Activated CD4-positive, alpha-beta T cell treated with anti-CD3 and anti-CD28 coated beads, Interleukin-2, amount 50 U/mL, for 16 hours (primary cell): ENCODE measurements around the gene RAPGEFL1.
A peak's percentile ranks its signal among the peaks of the same experiment; 100 is the strongest.
"Not testable (repeated sequence)": the region's sequence is repeated elsewhere in the genome, so short reads cannot be mapped to it uniquely, and the experiment has no call there.

Source experiments
- DNase-seq: peaks from one replicate; pipeline ENCODE4 v3.0.0-alpha.2; 2020

RAPGEFL1 gene, protein sequence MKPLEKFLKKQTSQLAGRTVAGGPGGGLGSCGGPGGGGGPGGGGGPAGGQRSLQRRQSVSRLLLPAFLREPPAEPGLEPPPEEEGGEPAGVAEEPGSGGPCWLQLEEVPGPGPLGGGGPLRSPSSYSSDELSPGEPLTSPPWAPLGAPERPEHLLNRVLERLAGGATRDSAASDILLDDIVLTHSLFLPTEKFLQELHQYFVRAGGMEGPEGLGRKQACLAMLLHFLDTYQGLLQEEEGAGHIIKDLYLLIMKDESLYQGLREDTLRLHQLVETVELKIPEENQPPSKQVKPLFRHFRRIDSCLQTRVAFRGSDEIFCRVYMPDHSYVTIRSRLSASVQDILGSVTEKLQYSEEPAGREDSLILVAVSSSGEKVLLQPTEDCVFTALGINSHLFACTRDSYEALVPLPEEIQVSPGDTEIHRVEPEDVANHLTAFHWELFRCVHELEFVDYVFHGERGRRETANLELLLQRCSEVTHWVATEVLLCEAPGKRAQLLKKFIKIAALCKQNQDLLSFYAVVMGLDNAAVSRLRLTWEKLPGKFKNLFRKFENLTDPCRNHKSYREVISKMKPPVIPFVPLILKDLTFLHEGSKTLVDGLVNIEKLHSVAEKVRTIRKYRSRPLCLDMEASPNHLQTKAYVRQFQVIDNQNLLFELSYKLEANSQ

DNA sequence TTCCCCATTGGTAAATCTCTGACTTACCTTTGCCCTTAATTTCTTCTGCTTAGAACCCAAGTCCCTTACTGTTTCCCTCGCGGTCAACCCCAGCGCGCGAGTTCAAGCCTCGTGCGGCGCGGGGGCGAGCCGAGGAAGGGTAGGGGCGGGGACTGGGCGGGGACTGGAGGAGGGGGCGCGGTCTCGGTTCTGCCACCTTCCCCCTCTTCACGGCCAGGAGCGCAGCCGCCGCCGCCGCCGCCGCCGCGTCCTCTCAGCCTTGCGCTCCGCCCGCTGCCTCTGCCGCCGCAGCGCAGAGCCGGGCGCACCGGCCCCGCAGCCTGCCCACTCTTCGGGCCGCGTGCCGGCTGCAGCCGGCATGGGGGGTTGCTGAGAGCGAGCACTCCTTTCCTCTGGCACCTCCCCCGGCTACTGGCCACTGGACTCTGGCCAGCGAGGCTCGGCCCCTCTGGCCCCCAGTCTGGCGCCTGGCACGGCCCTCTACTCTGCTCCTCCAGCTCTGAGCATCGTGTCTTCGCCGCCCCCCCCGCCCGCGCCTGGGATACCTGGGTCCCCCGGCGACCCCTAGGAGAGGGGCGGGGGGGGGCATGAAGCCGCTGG lies at the start of gene RAPGEFL1:
Gene RAPGEFL1 (plus strand): TSS at position 196 of the 600 bp plus-strand sequence. CDS start 392 bp downstream, at position 588.
- peak; percentile 80 for DNase-seq

DNA sequence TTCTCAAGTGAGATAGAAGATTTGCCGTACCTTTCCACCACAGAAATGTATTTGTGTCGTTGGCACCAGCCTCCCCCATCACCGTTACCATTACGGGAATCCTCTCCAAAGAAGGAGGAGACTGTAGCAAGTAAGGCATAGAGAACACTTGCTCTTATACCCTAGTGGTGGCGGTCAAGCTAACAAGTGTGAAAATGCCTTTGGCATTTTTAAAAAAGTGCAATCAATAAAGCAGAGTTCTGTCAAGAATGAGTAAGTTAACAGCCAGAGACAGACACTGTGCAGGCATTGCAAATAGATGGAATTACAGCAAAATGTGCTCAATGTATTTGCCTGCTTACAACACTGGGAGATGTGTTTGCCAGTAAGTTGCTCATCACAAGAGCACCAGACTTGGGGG lies 47.8 kb upstream of the RAPGEFL1 start:
- no peak for DNase-seq

DNA sequence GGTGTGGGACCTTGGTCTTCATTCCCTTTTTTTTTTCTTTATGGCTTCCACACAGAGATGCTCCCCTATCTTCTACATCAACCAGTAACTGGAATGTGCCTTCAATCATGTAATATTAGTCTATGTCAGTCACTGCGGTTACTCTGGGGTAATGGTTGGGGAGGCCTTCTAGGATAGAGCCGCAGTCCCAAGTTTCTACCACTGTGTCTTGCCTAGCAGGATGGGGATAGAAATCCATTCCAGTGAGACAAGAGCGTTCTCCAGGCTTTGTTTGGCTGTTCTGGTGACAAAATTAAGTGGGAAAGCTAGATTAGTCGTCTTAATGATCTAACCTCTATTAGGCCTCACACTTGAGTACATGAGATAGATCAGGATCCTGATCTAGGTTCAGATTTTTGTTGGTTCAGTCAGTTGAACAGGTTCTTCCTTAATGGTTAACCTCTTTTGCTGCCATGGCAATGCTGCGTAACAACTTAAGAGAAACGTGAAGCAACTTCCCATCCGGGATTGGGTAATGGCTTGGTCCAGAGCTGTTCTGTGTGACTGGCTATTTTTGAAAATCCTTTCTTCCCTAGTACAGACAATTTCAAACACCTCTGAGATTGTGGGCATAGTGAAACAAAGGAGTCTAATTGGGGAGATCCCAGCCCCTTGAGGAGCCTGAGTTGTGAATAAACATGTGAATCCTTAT lies 46.8 kb upstream of the RAPGEFL1 start:
- DNase-seq: no peak

DNA sequence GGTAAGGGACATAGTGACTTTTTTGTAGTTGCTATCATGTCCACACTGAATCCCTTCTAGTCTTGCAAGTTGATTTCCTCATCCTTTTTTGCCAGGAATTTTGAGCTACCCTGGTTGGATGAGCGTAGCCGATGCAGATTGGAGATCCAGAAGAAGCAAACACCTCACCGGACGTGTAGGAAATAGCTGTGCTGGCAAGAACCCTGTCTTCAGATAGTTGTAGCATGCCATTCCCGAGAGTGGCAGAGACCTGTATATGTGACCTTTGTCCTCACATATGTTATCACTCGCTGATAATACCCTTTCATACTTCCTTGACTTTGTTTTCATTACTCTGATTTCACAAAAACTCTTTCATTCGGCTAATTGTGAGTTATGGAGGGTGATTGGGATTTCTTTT lies 43.1 kb upstream of the RAPGEFL1 start:
- DNase-seq: no peak

DNA sequence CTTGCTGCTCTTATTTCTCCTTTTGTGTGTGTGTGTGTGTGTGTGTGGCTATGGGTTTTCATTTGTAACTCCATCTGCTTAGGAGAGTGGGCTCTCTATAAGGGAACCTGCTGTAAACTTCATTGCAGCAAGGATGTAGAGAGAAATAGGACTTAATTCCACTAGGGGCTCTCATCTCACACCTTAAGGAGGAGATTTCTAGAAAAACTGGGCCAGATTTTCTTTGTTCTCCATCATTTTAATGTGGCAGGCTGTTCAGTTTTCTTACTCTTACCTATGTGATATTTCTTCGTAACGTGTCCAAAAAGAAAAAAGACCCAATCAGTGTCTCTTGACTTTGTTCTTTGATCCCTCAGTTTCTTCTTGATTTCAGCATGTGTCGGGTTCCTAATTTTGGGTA lies 41.5 kb upstream of the RAPGEFL1 start:
- no peak for DNase-seq

DNA sequence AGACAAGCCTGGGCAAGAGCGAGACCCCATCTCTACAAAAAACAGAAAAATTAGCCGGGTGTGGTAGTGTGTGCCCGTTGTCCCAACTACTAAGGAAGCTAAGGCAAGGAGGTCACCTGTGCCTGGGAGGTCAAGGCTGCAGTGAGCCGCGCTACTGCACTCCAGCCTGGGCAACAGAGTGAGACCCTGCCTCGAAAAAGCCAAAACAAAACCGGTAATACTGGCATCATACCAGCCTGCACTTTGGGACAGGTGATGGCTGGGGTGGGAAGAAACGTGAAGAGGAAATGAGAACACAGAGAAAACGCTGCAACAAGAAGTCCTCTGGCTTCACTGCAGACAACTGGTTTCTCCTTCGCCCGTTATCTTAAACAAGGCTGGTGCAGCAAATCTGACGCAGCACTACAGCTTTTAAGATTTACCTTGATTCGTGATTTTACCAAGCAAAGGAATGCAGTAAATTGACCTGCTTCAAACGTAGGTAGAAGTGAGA lies 37.7 kb upstream of the RAPGEFL1 start:
- DNase-seq: no peak

DNA sequence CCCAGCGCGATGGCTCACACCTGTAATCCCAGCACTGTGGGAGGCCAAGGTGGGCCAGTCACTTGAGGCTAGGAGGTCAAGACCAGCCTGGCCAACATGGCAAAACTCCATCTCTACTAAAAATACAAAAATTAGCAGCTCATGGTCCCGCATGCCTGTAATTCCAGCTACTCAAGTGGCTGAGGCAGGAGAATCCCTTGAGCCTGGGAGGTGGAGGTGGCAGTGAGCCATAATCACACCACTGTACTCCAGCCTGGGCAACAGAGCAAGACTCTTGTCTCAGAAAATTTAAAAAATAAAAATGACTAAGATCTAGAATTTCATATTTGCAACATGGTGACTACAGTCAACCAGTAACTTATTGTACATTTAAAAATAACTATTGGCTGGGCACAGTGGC lies 34.1 kb upstream of the RAPGEFL1 start:
- DNase-seq: not testable (repeated sequence)

DNA sequence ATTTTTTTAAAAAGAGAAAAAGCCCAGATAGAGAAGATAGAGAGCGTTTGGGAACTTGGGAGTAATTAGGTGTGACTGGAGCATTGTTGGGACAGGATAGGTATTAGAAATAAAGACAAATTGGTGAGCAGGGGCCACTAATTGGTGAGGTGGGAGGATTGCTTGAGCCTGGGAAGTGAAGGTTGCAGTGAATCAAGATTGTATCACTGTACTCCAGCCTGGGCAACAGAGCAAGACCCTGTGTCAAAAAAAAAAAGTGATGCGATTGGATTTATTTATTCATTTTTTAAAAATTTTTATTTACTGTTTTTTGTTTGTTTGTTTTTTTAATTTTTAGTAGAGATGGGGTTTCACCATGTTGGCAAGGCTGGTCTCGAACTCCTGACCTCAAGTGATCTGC lies 31.8 kb upstream of the RAPGEFL1 start:
- no peak for DNase-seq

DNA sequence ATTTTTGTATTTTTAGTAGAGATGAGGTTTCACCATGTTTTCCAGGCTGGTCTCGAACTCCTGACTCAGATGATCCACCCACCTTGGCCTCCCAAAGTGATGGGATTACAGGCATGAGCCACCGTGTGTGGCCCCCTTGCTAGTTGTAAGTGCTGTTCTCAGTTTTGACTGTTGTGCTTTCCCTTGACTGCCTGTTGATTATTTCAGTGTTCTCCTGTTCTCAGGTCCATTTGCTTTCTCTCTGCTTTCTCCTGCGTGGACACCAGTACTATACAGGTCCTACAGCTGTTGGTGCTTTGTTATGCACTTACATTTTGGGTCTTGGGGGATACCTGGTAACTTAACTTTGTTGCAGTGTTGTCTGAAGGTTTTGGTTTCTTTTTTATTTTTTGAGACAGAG lies 28.7 kb upstream of the RAPGEFL1 start:
- DNase-seq: no peak

DNA sequence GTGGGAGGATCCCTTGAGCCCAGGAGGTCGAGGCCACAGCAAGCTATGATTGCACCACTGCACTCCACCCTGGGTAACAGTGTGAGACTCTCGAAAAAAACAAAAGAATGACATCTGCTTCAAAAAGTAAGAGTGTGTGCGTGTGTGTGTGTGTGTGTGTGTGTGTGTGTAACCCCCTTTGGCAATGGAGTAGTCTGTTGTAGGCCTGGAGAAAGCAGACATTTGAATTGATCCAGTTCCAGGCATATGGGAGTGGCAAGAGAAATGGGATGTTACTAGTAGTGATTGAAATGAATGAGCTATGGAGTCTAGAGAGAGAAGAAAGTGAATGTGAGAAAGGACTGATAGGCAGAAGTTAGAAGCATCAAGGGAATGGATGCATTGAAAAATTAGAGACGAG lies 27.0 kb upstream of the RAPGEFL1 start:
- no peak for DNase-seq

DNA sequence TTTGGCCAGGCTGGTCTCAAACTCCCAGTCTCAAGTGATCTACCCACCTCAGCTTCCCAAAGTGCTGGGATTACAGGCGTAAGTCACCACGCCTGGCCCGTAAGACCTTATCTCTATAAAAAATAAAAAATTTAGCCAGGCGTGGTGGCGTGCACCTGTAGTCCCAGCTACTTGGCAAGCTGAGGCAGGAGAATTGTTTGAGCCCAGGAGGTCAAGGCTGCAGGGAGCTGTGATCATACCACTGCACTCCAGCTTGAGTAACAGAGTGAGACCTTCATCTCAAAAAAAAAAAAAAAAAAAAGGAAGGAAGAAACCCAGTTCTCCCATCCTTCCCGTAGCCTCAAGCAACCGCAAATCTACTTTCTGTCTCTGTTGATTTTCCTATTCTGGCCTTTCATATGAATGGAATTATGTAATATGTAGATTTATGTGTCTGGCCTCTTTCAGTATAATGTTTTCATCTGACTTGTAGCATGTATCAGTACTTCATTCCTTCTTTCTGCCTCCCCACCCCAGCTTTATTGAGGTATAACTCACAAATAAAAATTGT lies 25.8 kb upstream of the RAPGEFL1 start:
- no peak for DNase-seq

DNA sequence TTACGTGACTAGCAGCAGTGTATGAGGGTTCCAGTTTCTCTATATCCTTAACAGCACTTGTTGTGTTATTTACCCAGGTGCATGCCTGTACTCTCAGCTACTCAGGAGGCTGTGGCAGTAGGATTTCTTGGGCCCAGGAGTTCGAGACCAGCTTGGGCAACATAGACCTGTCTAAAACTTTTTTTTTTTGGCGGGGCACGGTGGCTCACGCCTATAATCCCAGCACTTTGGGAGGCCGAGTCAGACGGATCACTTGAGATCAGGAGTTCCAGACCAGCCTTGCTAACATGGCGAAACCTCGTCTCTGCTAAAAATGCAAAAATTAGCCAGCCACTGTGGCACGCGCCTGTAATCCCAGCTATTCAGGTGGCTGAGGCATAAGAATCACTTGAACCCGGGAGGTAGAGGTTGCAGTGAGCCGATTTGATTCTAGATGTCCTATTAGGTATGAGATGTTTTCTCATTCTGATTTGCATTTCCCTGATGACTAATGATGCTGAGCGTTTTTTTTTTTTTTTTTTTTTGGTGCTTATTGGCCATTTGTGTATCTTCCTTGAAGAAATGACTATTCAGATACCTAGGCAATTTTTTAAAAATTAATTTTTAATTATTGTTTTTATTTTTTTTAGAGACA lies 23.6 kb upstream of the RAPGEFL1 start:
- peak; percentile 38 for DNase-seq

DNA sequence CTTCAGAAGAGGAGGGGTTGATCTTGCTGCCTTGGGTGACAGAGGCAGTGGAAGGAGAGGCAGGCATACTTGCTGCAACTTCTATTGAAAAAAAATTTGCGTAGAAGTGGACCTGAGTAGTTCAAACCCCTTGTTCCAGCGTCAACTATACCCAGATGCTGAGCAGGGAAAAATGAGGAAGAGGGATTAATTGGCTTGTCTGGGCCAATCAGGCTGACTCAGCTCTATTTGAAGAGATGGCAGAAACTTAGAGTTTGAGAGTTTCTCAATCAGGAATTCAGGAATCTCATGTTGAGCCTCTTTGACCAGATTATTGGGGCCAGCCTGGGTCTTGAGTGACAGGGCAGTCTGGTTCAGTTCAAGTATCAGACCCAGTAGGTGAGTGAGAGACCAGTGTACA lies 19.3 kb upstream of the RAPGEFL1 start:
- no peak for DNase-seq

DNA sequence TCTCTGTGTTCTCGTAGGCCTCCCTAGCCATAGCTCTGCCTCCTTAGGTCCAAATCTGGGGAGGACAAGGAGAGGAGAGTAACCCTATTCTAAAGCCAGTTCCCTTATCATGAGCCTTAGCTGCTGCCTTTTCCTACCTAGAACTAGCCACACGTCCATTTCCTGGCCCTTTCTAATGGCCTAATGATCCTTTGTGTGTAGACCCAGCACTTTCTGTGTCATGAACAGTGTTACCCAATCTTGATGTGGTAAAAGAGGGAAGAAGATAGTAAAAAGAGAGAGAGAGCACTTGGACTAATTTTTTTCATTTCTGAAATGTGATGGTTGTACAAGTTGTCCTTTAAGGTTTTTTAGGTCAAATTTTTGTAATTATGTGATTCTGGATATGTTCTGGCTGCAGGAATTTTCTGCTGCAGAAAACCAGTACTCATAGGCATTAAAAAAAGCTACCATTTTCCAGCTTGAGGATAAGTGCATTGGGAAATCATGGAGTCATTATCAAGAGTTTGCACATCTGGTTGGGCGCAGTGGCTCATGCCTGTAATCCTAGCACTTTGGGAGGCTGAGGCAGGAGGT lies 18.7 kb upstream of the RAPGEFL1 start:
- no peak for DNase-seq

DNA sequence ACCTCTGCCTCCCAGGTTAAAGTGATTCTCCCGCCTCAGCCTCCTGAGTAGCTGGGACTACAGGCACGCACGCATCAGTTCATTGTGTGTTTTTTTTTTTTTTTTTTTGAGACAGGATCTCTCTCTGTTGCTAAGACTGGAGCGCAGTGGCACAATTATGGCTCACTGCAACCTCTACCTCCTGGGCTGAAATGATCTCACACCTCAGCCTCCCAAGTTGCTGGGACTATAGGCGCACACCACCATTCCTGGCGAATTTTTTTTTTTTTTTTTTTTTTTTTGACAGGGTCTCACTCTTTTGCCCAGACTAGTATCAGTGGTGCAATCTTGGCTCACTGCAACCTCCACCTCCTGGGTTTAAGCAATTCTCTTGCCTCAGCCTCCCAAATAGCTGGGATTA lies 17.8 kb upstream of the RAPGEFL1 start:
- no peak for DNase-seq

DNA sequence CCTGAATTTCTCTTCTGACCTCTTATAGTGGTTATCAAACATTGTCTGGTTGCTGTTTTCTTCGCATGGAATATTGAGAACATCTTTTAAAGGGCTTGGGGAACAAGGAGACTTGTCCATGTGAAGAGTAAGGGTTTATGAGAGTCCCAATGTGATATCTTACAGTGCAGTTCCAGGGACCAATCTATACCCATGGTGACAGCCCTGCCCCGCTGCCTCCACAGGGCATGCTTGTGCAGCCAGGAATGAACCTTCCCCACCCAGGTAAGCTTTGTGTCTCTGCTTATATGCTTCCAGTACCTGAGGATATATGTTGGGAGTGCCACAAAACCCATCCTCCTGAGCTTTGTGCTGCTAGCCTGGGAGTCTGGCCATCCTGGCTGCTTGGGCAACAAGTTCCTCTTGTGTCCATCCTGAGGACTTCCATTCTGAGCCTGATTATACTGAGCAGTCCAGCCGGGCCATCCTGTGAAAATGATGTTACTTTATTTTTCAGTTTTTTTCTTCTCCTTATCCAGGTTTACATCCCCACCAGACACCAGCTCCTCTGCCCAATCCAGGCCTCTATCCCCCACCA lies 9.5 kb upstream of the RAPGEFL1 start:
- DNase-seq: no peak

DNA sequence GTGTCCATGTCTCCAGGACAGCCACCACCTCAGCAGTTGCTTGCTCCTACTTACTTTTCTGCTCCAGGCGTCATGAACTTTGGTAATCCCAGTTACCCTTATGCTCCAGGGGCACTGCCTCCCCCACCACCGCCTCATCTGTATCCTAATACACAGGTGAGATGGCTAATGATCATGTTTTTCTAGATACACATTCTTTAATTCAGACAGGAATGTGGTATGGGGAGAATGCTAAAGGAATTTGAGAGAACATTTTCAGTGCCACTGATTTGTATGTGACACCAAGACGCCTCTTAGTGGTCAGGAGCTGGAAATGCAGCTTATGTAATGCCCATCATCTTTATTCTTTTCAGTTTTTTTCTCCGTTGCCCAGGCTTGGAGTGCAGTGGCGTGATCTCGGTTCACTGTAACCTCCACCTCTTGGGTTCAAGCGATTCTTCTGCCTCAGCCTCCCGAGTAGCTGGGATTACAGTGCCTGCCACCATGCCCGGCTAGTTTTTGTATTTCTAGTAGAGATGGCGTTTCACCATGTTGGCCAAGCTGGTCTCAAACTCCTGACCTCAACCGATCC lies 8.9 kb upstream of the RAPGEFL1 start:
- DNase-seq: peak; percentile 56

DNA sequence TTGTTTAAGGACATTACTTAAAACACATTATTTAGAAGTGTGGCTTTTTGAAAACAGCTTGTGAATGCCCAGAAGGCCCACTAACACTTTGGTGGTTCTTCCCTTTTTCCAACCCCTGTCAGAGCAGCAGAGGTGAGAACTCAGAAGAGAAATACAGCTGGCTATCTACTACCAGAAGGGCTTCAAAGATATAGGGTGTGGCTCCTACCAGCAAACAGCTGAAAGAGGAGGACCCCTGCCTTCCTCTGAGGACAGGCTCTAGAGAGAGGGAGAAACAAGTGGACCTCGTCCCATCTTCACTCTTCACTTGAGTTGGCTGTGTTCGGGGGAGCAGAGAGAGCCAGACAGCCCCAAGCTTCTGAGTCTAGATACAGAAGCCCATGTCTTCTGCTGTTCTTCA lies 6.9 kb upstream of the RAPGEFL1 start:
- DNase-seq: no peak

DNA sequence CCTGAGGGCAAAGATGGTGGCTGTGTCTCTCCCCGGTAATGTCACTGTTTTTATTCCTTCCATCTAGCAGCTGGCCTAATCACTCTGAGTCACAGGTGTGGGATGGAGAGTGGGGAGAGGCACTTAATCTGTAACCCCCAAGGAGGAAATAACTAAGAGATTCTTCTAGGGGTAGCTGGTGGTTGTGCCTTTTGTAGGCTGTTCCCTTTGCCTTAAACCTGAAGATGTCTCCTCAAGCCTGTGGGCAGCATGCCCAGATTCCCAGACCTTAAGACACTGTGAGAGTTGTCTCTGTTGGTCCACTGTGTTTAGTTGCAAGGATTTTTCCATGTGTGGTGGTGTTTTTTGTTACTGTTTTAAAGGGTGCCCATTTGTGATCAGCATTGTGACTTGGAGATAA lies 5.5 kb upstream of the RAPGEFL1 start:
- DNase-seq: no peak

DNA sequence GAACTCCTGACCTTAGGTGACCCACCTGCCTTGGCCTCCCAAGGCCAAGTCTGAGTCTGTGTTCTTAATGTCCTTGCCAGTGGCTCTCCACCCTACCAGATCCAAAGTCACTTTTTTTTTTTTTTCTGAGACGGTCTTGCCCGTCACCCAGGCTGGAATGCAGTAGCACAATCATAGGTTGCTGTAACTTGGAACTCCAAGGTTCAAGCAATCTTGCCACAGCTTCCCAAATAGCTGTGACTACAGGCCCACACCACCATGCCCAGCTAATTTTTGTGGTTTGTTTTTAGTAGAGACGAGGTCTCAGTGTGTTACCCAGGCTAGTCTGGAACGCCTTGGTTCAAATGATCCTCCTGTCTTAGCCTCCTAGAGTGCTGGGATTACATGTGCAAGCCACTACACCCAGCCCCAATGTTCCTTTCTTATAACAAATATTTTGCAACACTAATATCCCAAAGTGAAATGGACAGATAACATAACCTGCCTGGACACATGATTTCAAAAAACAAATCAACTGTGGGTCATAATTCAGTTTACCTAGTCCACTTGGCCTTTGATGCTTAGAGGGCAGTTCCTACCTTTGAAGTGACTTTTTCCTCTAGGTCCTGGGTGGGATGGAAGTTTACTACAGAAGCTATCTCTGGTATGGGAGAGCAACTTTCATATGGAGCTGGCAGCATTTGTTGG lies 4.0 kb upstream of the RAPGEFL1 start:
- DNase-seq: no peak

DNA sequence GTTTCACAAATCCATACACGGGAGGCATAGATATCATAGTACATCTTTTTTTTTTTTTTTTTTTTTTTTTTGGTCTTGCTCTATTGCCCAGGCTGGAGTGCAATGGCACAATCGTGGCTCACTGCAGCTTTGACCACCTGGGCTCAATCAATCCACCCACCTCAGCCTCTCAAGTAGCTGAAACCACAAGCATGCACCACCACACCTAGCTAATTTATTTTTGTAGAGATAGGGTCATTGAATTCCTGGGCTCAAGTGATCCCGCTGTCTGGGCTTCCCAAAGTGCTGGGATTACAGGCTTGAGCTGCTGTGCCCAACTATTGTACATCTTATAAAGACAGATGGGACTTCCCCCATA lies 3.5 kb upstream of the RAPGEFL1 start:
- DNase-seq: no peak
